ENCODE measurements around the gene PPM1N. TPM values are rescaled to one million over a fixed set of nuclear protein-coding genes. Genes with fewer than 3 reads are reported as not detected.
A peak's percentile ranks its signal among the peaks of the same experiment; 100 is the strongest.

The PPM1N gene
- total RNA-seq, 1 donor from 2014 or later: 0.86 TPM

GRCh38 chr19:45526143-45526542, 27.9 kb downstream of the PPM1N start:
- DNase-seq (ENCODE audit: low spot score) (no peak), ATAC-seq (peak; percentile 42)

DNA sequence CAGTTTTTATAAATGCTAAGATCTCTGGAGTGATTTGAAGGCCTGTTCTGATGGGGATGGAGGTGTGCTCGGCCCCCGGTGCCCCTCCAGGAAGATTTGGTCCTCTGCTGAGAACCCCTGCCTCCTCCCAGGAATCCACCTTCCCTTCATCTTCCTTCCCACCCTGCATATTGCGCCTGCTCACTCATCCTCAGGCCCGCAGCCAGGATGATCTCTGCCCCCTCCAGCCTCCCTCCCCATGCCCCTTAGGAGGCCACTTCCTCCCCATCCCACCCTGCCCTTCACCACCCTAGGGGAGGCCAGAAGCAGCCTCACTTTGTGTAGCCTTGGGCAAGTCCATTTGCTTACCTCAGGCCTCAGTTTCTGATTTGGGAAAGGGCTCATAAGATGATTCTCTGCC, 28.7 kb downstream of the PPM1N start:
- ATAC-seq: no peak
- DNase-seq (ENCODE audit: low spot score): no peak

DNA sequence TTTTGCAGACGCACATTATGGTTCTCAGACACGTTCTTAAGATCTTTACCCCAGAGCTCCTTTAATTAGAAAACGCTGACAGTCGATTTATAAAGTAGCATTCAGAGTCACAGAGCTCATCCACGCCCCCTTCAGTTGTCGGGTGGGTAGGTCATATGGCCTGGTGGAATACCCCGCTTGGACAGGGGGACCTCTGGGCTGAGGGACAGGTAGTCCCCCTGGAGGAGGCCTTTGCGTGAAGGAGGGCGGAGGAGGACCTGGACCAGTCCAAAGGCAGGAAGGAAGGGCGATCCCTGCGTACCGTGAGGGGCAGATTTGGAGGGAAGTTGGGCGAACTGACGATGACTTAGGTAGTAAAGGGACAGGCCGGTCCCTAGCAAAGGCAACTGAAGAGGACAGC, 29.5 kb downstream of the PPM1N start:
- no peak for ATAC-seq
- no peak for DNase-seq (ENCODE audit: low spot score)

- no peak for ATAC-seq
- DNase-seq (ENCODE audit: low spot score): no peak
Observed at GRCh38 chr19:45528149-45528743, 30.0 kb downstream of the PPM1N start.

- DNase-seq (ENCODE audit: low spot score) (no peak), ATAC-seq (peak; percentile 11)
Observed at GRCh38 chr19:45528744-45529419, 30.6 kb downstream of the PPM1N start.

GRCh38 chr19:45529420-45529785, 31.2 kb downstream of the PPM1N start:
- no peak for ATAC-seq
- no peak for DNase-seq (ENCODE audit: low spot score)

DNA sequence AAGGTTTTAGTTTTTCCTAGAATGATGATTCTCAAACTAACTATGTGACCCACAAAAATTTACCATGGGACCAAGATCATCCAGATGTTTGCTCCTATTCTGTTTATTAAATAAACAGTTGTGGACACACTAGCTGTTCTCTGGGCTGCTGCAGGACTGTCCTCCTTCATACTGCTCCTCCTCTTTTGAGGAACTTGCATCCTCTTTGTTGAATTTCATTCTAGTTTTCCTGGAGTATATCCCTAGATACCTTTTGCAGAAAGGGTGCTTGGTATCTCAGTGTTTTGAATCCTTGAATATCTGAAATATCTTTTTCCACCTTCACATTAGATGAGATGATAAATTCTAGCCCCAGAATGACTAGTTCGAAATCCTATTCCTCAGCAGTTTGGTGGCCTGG, 33.1 kb downstream of the PPM1N start:
- ATAC-seq (no peak), DNase-seq (ENCODE audit: low spot score) (no peak)

- no peak for ATAC-seq
- DNase-seq (ENCODE audit: low spot score): no peak
Observed at GRCh38 chr19:45539459-45539858, 41.2 kb downstream of the PPM1N start.

DNA sequence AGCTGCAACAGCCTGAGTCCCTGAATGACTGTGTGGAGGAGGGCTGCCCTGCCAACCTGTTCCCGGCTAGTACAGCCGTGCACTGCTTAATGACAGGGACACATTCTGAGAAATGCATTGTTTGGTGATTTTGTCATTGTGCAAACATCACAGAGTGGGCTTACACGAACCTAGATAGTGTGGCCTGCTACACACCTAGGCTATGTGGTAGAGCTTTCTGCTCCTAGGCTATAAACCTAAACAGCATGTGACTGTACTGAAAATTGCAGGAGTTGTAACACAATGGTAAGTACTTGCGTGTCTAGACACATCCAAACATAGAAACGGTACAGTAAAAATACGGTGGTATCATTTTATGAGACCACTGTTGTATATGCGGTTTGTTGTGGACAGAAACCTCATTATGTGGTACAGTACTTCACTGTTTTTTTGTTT, 44.0 kb downstream of the PPM1N start:
- DNase-seq (ENCODE audit: low spot score): no peak
- no peak for ATAC-seq

GRCh38 chr19:45547211-45547770, 49.0 kb downstream of the PPM1N start:
- DNase-seq (ENCODE audit: low spot score): no peak
- ATAC-seq: no peak

GRCh38 chr19:45547965-45548609, 49.8 kb downstream of the PPM1N start:
- ATAC-seq: no peak
- DNase-seq (ENCODE audit: low spot score): no peak

Other genes with a start within 250 kb of the PPM1N start
- 17.5 TPM for gene MARK4, start 247.2 kb upstream of the PPM1N start, total RNA-seq
- gene CKM, start 175.6 kb upstream of the PPM1N start, total RNA-seq: not detected
- gene KLC3, start 157.7 kb upstream of the PPM1N start, total RNA-seq: not detected
- gene ERCC2, start 127.9 kb upstream of the PPM1N start, total RNA-seq: 15.3 TPM
- gene PPP1R13L, start 93.4 kb upstream of the PPM1N start, total RNA-seq: 8.0 TPM
- gene POLR1G, start 91.8 kb upstream of the PPM1N start, total RNA-seq: 2.2 TPM
- 25.8 TPM for gene ERCC1, start 74.5 kb upstream of the PPM1N start, total RNA-seq
- gene FOSB, start 30.4 kb upstream of the PPM1N start, total RNA-seq: 0.35 TPM
- gene RTN2, start 1.4 kb upstream of the PPM1N start, total RNA-seq: 3.0 TPM
- 21.7 TPM for gene VASP, start 9.0 kb downstream of the PPM1N start, total RNA-seq
- 8.3 TPM for gene OPA3, start 86.4 kb downstream of the PPM1N start, total RNA-seq
- gene GPR4, start 103.8 kb downstream of the PPM1N start, total RNA-seq: 1.2 TPM
- 17.9 TPM for gene EML2, start 141.0 kb downstream of the PPM1N start, total RNA-seq
- 0.18 TPM for gene GIPR, start 169.8 kb downstream of the PPM1N start, total RNA-seq
- gene SNRPD2, start 193.5 kb downstream of the PPM1N start, total RNA-seq: 91.2 TPM
- gene QPCTL, start 194.2 kb downstream of the PPM1N start, total RNA-seq: 7.8 TPM
- gene FBXO46, start 232.5 kb downstream of the PPM1N start, total RNA-seq: 8.2 TPM
- not detected for gene MEIOSIN, start 235.0 kb downstream of the PPM1N start, total RNA-seq